CD4-positive, alpha-beta memory T cell (primary cell): Measurements from ENCODE around the gene ZNF740. TPM values are rescaled to one million over a fixed set of nuclear protein-coding genes. Genes with fewer than 3 reads are reported as not detected.
A peak's percentile ranks its signal among the peaks of the same experiment; 100 is the strongest.
"Not testable (repeated sequence)": the region's sequence is repeated elsewhere in the genome, so short reads cannot be mapped to it uniquely, and the experiment has no call there.

Experiments used
- CTCF ChIA-PET: fragments of 350-600 bp; sonication (Branson Sonifier 250); formaldehyde crosslinking; loops from one replicate; lab custom pipeline; 2021; ENCODE audit warnings: inconsistent platforms; ENCODE audit not compliant: partially characterized antibody; lab: Charles Lee
- POLR2A ChIA-PET: fragments of 350-600 bp; sonication (Branson Sonifier 250); formaldehyde crosslinking; loops from one replicate; lab custom pipeline; 2021; ENCODE audit not compliant: partially characterized antibody; lab: Charles Lee
- DNase-seq, 5 donors: peaks; one replicate each; pipeline versions ENCODE4 v3.0.0 to v3.0.0-alpha.2; 2020 to 2022; ENCODE audit warnings: mixed read lengths in 1 of 5
- H3K27ac ChIP-seq: one replicate; pipeline ENCODE4 v1.7.0; 2013; ENCODE audit warnings: low read depth, low read length
- H3K27me3 ChIP-seq: 2 replicates; pipeline ENCODE4 v1.7.0; 2013; ENCODE audit warnings: mild to moderate bottlenecking, low read length, moderate library complexity; ENCODE audit not compliant: insufficient read depth
- H3K36me3 ChIP-seq: 2 replicates; pipeline ENCODE4 v1.7.0; 2013; ENCODE audit warnings: mild to moderate bottlenecking, low read length, moderate library complexity; ENCODE audit not compliant: insufficient read depth
- H3K4me1 ChIP-seq: 2 replicates; pipeline ENCODE4 v1.7.0; 2013; ENCODE audit warnings: mild to moderate bottlenecking, low read length, moderate library complexity; ENCODE audit not compliant: insufficient read depth
- H3K4me3 ChIP-seq, 2 donors: one replicate each; pipeline ENCODE4 v1.7.0; 2013; ENCODE audit warnings: low read length in 2 of 2, mild to moderate bottlenecking in 1 of 2
- H3K9me3 ChIP-seq, 2 donors: one replicate each; pipeline ENCODE4 v1.7.0; 2013; ENCODE audit warnings: low read length in 2 of 2, control low read depth in 1 of 2; ENCODE audit not compliant: control insufficient read depth in 1 of 2
- H3K27ac Mint-ChIP-seq, 7 donors: one replicate each; pipeline ENCODE4 v1.8.0; 2020 to 2021; ENCODE audit warnings: mixed read lengths in 7 of 7, mild to moderate bottlenecking in 6 of 7, inconsistent platforms in 3 of 7, moderate library complexity in 3 of 7
- H3K27me3 Mint-ChIP-seq, 2 donors: one replicate each; pipeline ENCODE4 v1.8.0; 2020 to 2021; ENCODE audit warnings: mixed read lengths in 2 of 2
- H3K36me3 Mint-ChIP-seq, 2 donors: one replicate each; pipeline ENCODE4 v1.8.0; 2020 to 2021; ENCODE audit warnings: mixed read lengths in 2 of 2, inconsistent platforms in 1 of 2, mild to moderate bottlenecking in 1 of 2
- H3K4me1 Mint-ChIP-seq, 4 donors: one replicate each; pipeline ENCODE4 v1.8.0; 2020 to 2021; ENCODE audit warnings: mixed read lengths in 4 of 4, mild to moderate bottlenecking in 1 of 4
- H3K4me3 Mint-ChIP-seq, 8 donors: one replicate each; pipeline ENCODE4 v1.8.0; 2020 to 2021; ENCODE audit warnings: mixed read lengths in 8 of 8, mild to moderate bottlenecking in 7 of 8, moderate library complexity in 6 of 8, inconsistent platforms in 3 of 8
- H3K9me3 Mint-ChIP-seq, 8 donors: one replicate each; pipeline ENCODE4 v1.8.0; 2020 to 2021; ENCODE audit warnings: mixed read lengths in 8 of 8, mild to moderate bottlenecking in 5 of 8, inconsistent platforms in 3 of 8, moderate library complexity in 1 of 8
- intact Hi-C: fragments of 100-400 bp; cut with micrococcal nuclease; formaldehyde crosslinking; loops from one replicate; pipeline ENCODE4 v1.15.1; 2023
- polyA plus RNA-seq, 2 donors: library from polyadenylated mRNA; unstranded; fragments of 300-500 nt; fragmentation: Illumina TruSeq; gene quantifications; one replicate each; pipeline ENCODE4 v1.2.3, GENCODE V29; 2021
- total RNA-seq, 2 experiments: library from RNA; stranded (reverse); gene quantifications; one replicate each; pipeline ENCODE4 v1.2.3, GENCODE V29; 2021

ZNF740 gene
- total and polyA plus RNA-seq, 4 experiments from 2014 or later, result 0.90 to 113 (median 56.1) TPM

DNA sequence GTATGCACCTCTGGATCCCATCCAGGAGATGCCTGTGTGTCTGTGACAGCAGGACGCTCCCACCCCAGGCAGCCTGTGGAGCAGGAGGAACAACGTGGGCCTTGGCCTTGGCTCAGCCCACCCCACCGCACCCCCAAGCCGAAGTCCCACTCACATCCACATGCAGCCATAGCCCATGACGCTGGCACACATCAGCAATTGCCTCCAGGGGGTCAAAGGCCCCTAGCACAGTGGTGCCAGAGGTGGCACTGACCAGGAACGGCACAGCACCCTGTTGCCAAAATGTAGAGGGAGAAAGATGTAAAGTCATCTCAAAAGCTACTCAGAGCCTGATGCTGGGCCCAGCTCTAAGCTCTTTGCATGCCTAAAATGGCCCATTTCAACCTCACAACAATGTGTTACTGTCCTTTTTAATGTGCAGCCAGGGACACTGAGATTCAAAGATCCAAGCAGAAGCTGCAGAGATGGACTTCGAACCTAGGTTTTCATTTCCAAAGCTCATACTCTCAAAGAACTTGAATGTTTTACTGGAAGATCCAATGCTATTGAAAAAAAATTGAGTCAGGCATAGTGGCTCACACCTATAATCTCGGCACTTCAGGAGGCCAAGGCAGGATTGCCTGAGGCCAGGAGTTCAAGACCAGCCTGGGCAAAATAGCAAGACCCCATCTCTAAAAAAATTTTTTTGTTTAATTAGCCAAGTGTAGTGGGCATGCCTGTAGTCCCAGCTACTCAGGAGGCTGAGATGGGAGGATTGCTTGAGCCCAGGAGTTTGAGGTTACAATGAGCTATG is 19.2 kb upstream of the ZNF740 start:
- Mint-ChIP-seq H3K4me1 (peaks cover 5 to 8% (median 6%) of the 10 kb centered on the region in 4 donors), H3K27me3 (no peaks in the 10 kb centered on the region), H3K9me3 (no peaks in the 10 kb centered on the region), H3K27ac (no peak overlapping the region), H3K36me3 (no peaks in the 10 kb centered on the region), H3K4me3 (no peak overlapping the region)
- peaks cover 10% of the 10 kb centered on the region for H3K4me1 ChIP-seq
- no peaks in the 10 kb centered on the region for H3K36me3 ChIP-seq
- H3K4me3 ChIP-seq, result no peak overlapping the region
- H3K27me3 ChIP-seq, result no peaks in the 10 kb centered on the region
- ChIA-PET CTCF (interaction anchor here (0.7 to 10.4 kb wide), 22 partner anchors 8 to 184 kb away, joined by 3 to 165 read pairs (median 9); partner anchors contain the start of genes CSAD, ESPL1, ITGB7 and PFDN5), POLR2A (interaction anchor here (0.7 to 2.6 kb wide), 10 partner anchors 19 to 160 kb away, joined by 3 to 12 read pairs (median 6); partner anchors contain the start of genes AAAS, CSAD, ESPL1 and ITGB7)
- intact Hi-C loops, result no loop called here
- H3K27ac ChIP-seq, result no peak overlapping the region
- H3K9me3 ChIP-seq, result no peaks in the 10 kb centered on the region
- DNase-seq, result no peak

DNA sequence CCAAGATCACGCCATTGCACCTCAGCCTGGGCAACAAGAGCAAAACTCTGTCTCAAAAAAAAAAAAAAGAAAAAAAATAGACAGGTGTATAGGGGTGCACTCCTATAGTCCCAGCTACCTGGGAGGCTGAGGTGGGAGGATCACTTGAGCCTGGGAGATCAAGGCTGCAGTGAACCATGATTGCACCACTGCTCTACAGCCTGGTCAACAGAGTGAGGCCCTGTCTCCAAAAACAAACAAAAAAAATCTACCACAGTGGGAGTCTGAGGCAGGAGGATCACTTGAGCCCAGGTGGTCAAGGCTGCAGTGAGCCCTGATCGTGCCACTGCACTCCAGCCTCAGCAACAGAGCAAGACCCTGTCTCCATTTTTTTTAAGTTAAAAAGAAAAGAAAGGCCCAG is 17.5 kb upstream of the ZNF740 start:
- DNase-seq, H3K27me3 Mint-ChIP-seq, H3K36me3 ChIP-seq, H3K4me3 Mint-ChIP-seq, H3K27ac Mint-ChIP-seq, H3K27ac ChIP-seq, H3K4me3 ChIP-seq, H3K9me3 Mint-ChIP-seq, intact Hi-C loops, H3K4me1 Mint-ChIP-seq, H3K27me3 ChIP-seq, H3K36me3 Mint-ChIP-seq, H3K9me3 ChIP-seq: not testable (repeated sequence)
- CTCF ChIA-PET, result interaction anchor here (4.5 to 10.4 kb wide), 4 partner anchors 26 to 127 kb away, joined by 30 to 165 read pairs (median 48); partner anchors contain the start of gene PFDN5
- POLR2A ChIA-PET, result interaction anchor here (2.6 kb wide), 1 partner anchor 17 kb away, joined by 10 read pairs; the partner anchor contains the start of genes CSAD and ZNF740
- peaks cover 10% of the 10 kb centered on the region for H3K4me1 ChIP-seq

DNA sequence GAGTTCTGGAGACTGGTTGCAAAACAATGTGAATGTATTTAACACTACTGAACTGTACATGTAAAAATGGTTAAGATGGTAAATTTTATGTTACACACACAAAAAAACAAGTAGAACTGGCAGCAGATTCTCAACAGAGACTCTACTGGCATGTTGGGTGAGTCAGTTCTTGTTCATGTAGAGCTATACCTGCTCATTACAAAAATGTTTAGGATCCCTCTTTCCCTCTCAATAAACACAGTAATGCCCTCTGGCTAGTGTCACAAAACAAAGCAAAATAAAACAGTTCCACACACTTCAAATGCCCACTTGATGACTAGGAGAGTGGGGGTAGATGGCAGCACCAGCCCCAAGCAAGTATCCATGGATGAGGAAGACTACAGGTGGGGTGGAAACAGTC is 13.7 kb upstream of the ZNF740 start:
- DNase-seq, result no peak
- Mint-ChIP-seq H3K9me3 (no peaks in the 10 kb centered on the region), H3K4me1 (no peaks in the 10 kb centered on the region), H3K4me3 (no peak overlapping the region), H3K27me3 (no peaks in the 10 kb centered on the region), H3K27ac (peak overlapping the region in 3 of 7 donors; percentile 42 to 57 (median 53)), H3K36me3 (peaks cover 14 to 24% of the 10 kb centered on the region in 2 donors)
- Histone ChIP-seq H3K4me3 (no peak overlapping the region), H3K27ac (no peak overlapping the region), H3K4me1 (no peaks in the 10 kb centered on the region), H3K27me3 (no peaks in the 10 kb centered on the region), H3K36me3 (no peaks in the 10 kb centered on the region), H3K9me3 (no peaks in the 10 kb centered on the region)
- intact Hi-C loops, result no loop called here
- CTCF ChIA-PET, result interaction anchor here (1.6 kb wide), 1 partner anchor 155 kb away, joined by 5 read pairs; the partner anchor contains the start of gene AAAS
- POLR2A ChIA-PET, result interaction anchor here (1.0 kb wide), 1 partner anchor 177 kb away, joined by 3 read pairs; no protein-coding TSS in a partner anchor

GRCh38 chr12:53169644-53170043 is 10.9 kb upstream of the ZNF740 start:
- no peak overlapping the region for H3K27ac Mint-ChIP-seq
- no peaks in the 10 kb centered on the region for H3K9me3 Mint-ChIP-seq
- Histone ChIP-seq H3K27me3 (no peaks in the 10 kb centered on the region), H3K4me3 (no peak overlapping the region), H3K4me1 (no peaks in the 10 kb centered on the region), H3K9me3 (no peaks in the 10 kb centered on the region), H3K27ac (no peak overlapping the region), H3K36me3 (no peaks in the 10 kb centered on the region)
- ChIA-PET CTCF (interaction anchor here (1.3 kb wide), 1 partner anchor 9 kb away, joined by 4 read pairs; no protein-coding TSS in a partner anchor), POLR2A (no interaction called here)
- no peak overlapping the region for H3K4me3 Mint-ChIP-seq
- H3K27me3 Mint-ChIP-seq, result no peaks in the 10 kb centered on the region
- peaks cover 16 to 26% of the 10 kb centered on the region in 2 donors for H3K36me3 Mint-ChIP-seq
- intact Hi-C loops, result no loop called here
- H3K4me1 Mint-ChIP-seq, result no peaks in the 10 kb centered on the region
- DNase-seq, result no peak

GRCh38 chr12:53170215-53170614 is 10.3 kb upstream of the ZNF740 start:
- no peak overlapping the region for H3K27ac ChIP-seq
- no peak overlapping the region for H3K4me3 Mint-ChIP-seq
- CTCF ChIA-PET, result interaction anchor here (3.5 kb wide), 1 partner anchor 11 kb away, joined by 18 read pairs; no protein-coding TSS in a partner anchor

GRCh38 chr12:53170876-53171724 is 9.4 kb upstream of the ZNF740 start:
- peaks cover 0 to 3% (median under 1%) of the 10 kb centered on the region in 4 donors for H3K4me1 Mint-ChIP-seq
- Histone ChIP-seq H3K4me1 (no peaks in the 10 kb centered on the region), H3K36me3 (no peaks in the 10 kb centered on the region), H3K9me3 (no peaks in the 10 kb centered on the region), H3K27me3 (no peaks in the 10 kb centered on the region), H3K4me3 (no peak overlapping the region), H3K27ac (no peak overlapping the region)
- CTCF ChIA-PET, result interaction anchor here (0.9 to 3.5 kb wide), 2 partner anchors 10 to 11 kb away, joined by 3 to 18 read pairs; partner anchors contain the start of gene CSAD
- POLR2A ChIA-PET, result interaction anchor here (0.6 to 1.6 kb wide), 3 partner anchors 10 to 41 kb away, joined by 3 read pairs; partner anchors contain the start of gene CSAD
- DNase-seq, result no peak
- no peaks in the 10 kb centered on the region for H3K9me3 Mint-ChIP-seq
- H3K27ac Mint-ChIP-seq, result peak overlapping the region in 1 of 7 donors; percentile 43
- H3K4me3 Mint-ChIP-seq, result no peak overlapping the region
- no peaks in the 10 kb centered on the region for H3K27me3 Mint-ChIP-seq
- intact Hi-C loops, result no loop called here
- peaks cover 16 to 26% of the 10 kb centered on the region in 2 donors for H3K36me3 Mint-ChIP-seq

More at GRCh38 chr12:53170215-53170614, 10.3 kb upstream of the ZNF740 start:
- no peak for DNase-seq
- Mint-ChIP-seq H3K36me3 (peaks cover 16 to 26% of the 10 kb centered on the region in 2 donors), H3K27ac (peak overlapping the region in 1 of 7 donors; percentile 12), H3K9me3 (no peaks in the 10 kb centered on the region), H3K4me1 (peaks cover 0 to 2% (median 0%) of the 10 kb centered on the region in 4 donors), H3K27me3 (no peaks in the 10 kb centered on the region)
- no peaks in the 10 kb centered on the region for H3K27me3 ChIP-seq
- H3K36me3 ChIP-seq, result no peaks in the 10 kb centered on the region
- no peaks in the 10 kb centered on the region for H3K4me1 ChIP-seq
- H3K9me3 ChIP-seq, result no peaks in the 10 kb centered on the region
- no peak overlapping the region for H3K4me3 ChIP-seq
- intact Hi-C loops, result no loop called here
- POLR2A ChIA-PET, result interaction anchor here (0.6 kb wide), 2 partner anchors 11 to 42 kb away, joined by 3 read pairs; partner anchors contain the start of gene CSAD
